HG02870 (cell line): Measurements from ENCODE around the gene JAK1.
"Not testable (repeated sequence)": the region's sequence is repeated elsewhere in the genome, so short reads cannot be mapped to it uniquely, and the experiment has no call there.

ENCODE experiments used
- ATAC-seq: cut with Tn5 transposase; IDR thresholded peaks from one replicate; pipeline ENCODE4 v1.9.1; 2021; ENCODE audit warnings: mild to moderate bottlenecking, moderate library complexity; ENCODE audit not compliant: unreplicated experiment

JAK1 gene

DNA sequence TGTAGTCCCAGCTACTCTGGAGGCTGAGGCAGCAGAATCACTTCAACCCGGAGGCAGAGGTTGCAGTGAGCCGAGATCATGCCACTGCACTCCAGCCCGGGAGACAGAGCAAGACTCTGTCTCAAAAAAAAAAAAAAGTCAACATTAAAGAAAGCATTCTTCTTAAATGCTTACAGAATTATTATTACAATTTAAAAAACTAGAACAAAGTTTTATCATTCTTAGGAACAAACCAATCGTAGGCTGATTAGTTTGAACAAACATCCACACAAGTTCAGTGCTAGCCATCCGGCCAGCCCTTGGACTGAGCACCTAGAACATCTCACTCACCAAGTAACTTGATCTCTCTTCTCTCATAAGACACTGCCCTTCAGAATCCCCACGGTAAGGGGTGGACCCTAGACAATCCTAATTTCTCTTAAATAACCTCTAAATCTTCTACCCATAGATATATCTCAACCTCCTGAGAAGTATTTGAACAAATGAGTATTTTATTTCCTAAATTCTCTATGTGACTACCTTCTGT is 16.0 kb downstream of the JAK1 start:
- no peak for ATAC-seq

DNA sequence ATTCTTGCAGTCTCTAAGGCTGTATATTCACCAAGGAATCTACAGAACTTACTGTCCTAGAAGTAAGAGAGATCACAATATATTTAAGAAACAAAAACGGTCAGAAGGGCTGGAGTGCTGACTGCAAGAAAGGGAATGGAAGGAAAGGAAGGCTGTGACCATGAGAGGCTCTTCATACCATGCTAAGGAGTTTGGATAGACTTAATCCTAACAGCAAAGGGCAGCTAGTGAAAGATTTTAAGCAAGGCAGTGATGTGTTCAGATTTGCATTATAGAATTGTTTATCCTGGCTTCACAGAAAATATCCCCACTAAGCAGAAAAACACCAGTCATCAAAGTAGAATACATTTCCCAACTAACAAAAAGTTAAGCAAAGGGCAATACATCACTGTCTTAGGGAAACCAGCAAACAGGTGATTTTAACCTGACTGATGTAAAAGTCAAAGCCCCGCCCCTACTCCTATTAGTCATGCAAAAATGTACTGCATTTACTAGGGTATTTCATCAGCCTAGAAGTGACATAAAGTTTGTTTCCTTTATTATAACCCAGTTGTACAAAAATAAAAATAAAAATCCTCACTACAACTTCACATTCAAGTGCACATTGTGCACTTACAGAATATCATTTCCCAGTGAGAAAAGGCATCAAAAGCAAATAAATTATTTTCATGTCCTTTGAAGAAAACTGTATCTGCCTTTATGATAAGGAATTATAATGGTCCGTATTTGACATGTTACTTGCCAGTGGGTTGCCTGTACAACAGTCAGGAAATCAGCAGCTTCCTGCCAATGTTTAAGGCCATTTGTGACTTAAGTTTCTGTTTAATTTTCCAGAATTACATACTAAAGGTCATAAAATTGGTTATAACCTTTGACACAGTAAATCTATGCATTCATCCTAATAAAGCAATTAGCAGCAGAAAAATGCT is 17.2 kb downstream of the JAK1 start:
- no peak for ATAC-seq

DNA sequence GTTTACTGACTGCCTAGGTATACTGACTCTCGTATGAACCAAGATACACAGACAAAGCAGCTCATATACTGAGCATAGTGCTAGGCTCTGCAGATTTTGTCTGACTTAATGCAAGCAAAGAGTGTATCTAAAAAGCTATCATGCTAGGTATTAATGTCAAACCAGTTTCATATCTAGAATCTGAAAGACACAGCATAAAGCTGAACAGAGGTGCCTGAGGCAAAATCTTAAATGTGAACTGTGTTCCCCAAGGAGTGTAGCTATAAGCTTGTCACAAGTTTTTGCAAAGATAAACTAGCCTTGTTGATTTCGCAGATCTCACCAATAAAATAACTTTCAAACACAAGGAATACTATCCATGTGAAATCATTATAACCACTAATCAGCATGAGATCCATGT is 18.1 kb downstream of the JAK1 start:
- ATAC-seq: no peak

DNA sequence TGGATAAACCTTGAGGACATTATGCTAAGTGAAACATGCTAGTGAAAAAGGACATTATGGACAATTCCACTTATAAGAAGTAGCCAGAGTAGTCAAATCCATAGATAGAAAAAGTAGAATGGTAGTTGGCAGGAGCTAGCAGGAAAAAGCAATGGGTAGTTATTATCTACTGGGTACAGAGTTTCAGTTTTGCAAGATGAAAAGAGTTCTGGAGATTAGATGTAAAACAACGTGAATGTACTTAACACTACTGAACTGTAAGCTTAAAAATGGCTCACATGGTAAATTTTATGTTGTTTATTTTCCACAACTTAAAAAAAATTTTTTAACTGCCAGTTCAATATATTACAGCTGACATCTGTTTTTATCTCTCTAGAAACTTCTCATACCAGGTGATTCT is 19.4 kb downstream of the JAK1 start:
- no peak for ATAC-seq

DNA sequence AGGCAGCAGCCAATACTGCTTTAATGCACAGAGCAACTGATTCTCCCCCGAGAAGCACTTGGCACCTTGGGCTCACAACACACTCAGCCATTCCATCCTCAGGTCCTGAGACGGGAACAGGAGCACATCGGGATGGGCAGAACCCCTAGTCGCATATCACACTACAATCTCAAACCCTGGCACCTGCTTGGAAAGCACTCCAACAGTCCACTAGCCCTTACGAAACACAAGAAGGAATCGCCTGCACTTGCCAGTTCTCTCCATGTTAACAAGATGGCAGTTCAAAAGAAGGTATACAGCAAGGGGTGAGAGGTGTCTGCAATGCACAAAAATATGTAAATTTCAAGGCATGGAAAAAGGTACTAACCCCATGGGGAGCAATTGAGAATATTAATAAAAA is 21.4 kb downstream of the JAK1 start:
- no peak for ATAC-seq

DNA sequence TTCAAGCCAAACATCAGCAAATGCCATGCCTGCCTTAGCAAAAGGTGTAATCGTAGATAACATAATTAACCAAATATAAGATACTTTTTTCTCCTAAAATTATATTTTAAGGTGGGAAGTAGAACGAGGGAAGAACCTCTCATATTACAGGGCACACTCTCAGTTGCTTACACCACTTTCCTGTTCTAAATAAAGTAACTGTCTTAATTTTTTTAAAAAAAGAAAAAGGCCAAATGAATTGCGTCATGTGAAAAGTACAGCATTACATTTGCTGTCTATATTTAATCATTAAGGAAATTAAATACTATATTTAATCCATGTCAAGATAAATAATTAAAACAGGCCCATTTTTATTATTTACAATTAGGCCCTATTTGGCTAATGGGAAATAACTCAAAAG is 23.7 kb downstream of the JAK1 start:
- ATAC-seq: no peak

DNA sequence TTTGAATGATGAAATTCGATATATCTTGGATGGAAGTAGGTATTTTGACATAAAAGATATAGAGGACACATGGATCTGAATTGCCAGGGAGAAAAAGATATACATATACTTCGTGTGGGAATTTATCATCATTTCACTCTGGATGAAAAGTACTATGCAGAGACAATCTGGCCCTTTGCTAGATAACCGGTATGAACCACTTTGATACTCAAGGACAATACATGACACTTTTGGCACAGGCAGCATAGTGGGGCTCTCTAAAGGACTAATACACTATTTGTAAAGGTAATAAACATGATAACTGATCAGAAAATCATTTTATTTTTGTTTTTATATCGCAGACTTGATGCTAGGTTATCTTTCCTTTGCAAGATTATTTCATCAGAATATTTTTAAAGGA is 24.2 kb downstream of the JAK1 start:
- ATAC-seq: no peak

DNA sequence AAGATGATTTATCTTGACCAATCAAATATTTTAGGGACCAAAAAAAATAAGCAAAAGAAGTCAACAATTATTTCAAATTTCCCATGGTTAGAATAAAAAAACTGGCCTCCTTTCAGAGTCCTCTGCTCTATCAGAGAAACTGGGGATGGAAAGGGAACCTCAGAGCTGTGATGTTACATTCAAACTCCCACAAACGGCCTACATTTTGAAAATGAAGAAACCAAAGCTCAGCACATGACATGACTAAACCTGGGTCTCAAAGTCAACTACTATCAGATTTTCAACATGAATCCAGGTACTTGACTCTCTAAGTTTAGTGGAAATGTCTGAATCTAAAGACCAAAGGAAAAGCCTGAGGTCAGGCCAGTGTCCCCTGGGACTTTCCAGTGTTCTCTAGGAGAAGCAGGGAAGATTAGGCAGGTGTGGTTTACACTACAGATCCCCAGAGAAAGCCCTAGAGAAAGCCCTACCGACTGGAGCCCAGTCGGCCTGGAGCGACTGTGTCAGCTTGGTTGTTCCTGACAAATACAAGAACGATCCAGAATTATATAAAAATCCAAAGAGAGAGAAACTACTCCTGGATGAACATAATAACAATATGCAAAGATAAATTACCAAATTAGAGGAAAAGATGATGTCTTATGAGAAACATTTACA is 24.8 kb downstream of the JAK1 start:
- no peak for ATAC-seq

DNA sequence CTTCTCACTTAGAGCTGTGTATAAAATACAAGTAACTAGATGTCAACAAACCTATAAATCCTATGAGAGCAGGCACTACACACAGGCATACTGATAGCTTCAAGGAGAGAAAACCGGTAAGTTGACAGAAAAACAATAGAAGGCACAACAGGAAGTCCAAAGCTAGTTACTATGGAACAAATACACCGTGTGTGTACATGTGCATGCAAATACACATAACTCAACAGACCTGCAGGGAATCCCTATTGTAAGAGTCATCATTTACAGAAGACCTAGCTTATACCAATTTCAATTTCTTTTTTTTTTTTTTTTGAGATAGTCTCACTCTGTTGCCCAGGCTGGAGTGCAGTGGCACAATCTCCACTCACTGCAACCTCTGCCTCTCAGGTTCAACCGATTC is 26.3 kb downstream of the JAK1 start:
- ATAC-seq: no peak

DNA sequence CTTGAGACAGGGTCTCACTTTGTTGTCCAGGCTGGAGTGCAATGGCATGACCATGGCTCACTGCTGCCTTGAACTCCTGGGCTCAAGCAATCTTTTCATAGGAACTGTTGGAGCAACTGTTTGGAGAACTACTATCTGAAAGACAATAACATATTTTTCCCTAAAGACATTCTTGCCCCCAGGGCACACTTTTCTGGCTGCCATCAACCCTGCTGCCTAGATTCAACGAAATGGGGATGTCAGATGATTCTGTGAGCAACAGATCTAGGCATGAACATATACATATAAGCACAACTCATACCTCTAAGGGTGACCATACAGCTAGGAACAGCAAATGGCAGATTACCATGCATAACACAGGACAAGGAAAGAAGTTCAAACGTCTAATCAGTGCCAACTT is 27.4 kb downstream of the JAK1 start:
- ATAC-seq: no peak

DNA sequence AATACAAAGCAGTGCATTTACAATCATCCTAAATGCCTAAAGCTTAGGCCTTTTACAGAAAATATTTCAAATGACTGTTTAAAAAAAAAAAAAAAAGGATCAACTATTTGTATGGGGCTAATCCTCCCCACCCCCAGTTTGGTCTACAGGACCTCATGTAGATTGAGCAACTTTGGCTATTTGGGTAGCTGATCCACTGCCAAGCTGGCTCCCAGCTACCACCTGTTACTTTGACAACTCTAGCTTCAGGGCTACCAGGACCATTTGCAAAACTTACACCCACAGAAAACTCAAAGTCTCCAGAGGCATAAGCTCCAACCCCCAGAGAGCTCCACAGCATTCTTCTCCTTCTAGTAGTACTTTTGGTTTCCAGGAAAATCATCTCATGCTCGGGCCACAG is 29.4 kb downstream of the JAK1 start:
- ATAC-seq: no peak

DNA sequence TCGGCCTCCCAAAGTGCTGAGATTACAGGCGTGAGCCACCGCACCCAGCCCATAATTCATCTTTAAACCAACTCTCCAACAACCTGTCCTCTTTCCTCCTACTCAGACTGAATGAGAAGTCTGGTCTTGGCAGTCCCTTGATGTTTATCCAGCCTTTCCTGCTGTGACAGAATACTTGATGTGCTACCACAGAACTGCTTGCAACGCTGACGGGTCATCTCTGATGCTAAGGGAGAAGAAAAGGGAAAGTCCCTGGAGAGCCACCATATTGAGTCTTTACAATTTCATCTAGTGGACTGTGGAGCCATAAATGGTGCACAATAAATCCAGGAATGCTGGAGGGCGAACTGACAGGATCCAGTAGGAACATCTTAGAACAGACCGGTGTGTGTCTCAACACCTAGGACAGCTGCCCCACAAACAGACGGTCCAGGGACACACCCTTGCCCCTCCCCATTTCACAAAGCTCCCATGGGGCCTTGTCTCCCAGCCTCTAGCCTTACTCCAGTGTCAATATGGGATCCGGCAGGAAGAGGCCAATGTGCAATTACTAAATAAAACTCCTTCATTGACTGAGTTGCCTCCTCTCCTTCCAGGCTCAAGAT is 30.7 kb downstream of the JAK1 start:
- ATAC-seq: no peak

DNA sequence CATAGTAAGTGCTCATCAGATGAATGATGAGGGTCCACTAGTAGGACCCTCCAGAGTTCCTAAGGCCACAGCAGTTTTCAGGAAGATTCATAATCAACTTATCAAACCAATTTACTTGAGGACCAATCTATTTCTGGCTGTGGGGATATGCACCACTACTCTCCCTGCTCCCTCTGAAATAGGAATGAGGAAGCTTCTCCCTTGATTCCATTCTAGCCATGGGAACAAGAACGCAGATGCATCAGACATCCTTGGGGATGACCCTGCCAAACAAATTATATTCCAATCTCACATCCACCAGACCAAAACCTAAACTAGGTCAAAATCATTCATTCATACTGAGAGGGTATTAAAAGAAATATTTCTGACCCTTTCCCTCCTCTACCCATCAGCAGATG is 31.5 kb downstream of the JAK1 start:
- ATAC-seq: no peak

DNA sequence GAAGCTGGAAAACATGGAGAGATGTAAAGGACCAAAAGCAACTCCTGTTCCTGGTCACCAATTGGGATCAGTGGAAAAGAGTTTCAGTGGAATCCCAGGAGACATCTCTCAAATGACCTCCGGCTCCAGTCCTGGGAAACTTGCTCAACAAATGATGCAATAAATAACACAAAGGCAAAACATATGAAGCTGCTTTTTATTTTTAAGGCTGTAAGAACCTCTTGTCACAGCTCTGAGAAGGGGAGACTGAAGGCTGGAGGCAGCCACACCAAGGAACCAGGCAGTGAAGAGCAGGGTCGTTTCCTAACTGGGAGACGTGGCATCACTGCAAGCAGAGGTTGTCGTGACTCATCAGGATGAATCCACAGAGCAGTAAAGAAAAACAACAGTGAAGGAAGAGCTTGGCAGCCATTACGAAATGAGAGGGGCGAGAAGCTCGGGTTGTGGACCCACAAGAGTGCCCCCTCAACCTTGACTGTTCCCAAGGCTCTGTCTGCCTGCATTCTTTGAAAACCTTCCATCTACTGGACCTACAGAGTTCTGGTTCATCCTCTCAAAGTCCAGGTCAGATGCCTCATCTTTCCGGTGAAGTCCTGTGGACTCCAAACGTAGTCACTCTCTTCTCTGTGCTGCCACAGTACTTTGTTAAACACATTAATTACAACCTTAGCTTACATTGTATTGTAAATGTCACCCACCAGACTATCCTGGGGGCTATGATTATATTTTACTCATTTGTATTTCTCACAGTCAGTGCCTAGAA is 32.1 kb downstream of the JAK1 start:
- no peak for ATAC-seq

DNA sequence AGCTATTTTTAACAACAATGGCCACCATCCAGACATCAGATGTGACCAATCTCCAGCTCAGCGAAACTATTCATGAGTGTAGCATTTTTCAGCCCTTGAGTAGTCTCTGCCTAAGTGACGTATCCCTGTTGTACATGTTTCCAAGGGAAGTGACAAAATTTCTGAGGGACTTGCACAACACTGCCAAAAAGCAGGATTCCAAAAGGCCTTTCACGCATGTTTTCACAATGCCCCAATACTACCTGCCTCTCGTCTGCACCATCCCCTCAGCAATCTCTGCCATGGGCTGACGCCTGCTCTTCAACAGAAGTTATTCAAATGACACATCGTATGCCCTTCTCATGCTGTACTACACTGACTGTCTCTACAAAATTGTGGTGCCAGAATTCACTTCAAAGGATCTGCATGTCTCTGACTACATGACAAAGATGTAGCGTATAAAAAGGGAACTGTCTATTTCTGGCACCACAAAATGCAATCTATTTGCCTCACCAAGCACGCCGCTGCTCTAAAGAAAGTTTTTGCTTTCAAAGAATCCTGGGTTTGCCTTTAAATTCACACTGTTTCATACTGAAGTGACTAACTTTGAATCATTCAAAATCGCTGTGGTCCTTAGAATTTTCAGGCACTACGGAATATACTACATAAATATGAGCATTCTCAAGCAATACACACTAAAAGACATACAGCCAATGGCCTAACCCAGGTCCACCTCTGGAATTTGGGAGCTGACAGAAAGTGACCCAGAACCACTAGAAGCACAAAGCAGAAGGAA is 32.9 kb downstream of the JAK1 start:
- ATAC-seq: no peak

DNA sequence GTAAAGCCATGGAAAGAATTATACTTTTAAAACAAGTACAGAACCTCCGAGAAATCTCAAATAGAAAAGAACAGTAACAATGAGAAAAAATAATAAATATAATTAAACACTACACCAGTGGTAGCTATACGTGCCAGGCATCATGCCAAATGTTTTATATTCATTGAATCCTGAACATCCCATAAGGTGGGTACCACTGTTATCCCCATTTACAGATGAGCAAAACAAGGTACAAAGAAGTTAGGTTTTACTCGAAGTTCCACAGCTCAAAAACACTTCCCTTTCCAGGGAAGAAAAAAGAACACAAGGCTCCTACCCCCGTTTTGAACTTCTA is 33.4 kb downstream of the JAK1 start:
- ATAC-seq: no peak

DNA sequence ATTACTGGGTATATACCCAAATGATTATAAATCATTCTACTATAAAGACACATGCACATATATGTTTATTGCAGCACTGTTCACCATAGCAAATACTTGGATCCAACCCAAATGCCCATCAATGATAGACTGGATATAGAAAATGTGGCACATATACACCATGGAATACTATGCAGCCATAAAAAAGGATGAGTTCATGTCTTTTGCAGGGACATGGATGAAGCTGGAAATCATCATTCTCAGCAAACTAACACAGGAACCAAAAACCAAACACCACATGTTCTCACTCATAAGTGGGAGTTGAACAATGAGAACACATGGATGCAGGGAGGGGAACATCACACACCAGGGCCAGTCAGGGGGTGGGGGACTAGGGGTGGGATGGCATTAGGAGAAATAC is 35.7 kb downstream of the JAK1 start:
- not testable (repeated sequence) for ATAC-seq

DNA sequence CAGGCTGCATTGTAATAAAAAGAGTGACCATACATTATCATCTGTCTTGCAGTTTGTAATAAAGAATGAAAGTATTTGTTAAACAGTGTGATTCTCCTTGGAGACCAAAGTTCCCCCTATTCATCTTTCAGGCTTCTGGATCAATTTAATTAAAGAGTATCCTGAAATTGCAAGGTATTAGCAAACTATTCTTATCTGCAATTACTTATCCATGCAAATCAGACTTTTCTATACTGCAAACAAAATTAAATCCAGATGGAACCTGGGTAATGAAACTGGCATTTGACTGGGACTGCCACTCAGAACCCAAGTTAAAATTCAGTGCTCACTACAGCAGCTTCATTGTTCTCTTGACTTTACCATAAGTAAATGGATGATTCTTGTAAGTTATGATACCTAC is 37.1 kb downstream of the JAK1 start:
- no peak for ATAC-seq

DNA sequence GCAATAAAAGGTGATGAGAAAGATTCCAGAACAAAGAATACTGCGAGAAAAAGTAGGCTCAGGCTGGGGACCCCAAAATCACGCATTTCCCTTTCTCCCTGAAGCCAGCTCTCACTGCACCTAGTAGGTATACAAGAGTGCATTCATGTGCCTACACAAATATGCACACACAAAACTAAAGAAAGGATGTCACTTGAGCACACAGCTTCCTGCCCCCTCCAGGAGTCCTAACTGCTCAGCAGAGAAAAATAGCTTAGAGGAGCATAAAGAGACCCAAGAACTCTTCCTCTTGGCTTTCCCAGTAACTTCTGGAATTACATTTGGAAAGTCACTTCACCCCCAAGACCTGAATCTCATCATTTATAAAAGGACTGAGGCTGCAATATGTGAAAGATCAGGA is 38.0 kb downstream of the JAK1 start:
- ATAC-seq: no peak

DNA sequence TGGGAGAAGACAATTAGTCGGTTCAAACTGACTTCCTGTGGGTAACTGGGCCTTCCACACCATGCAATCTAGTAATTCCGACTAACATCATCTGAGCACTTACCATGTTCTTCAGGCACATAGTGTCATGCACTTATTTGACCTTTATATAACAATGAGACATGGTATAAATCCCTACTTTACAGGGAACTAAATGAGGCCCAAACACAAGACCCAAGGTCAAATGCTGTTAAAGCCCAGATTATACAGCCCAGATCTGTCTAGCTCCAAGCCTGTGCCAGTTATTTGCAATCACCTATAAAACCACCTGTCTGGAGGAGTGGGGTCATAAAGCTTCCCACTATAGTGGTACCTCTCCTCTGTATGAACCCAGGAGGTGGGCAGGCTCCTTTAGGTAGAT is 40.8 kb downstream of the JAK1 start:
- no peak for ATAC-seq
